NCI-H1417 (cell line): ENCODE data around the gene HSP90AB1.

ENCODE experiments used
- DNase-seq, 3 experiments: peaks; one replicate each; lab custom pipeline; 2025; lab: John Stamatoyannopoulos, UW

HSP90AB1 gene

GRCh38 chr6:44235891-44236516 is 10.9 kb upstream of the HSP90AB1 start:
- DNase-seq: no peak

- peak; percentile 73 to 86 (median 78) for DNase-seq
Observed at GRCh38 chr6:44237021-44237812, 9.7 kb upstream of the HSP90AB1 start.

GRCh38 chr6:44237813-44238433 is 9.0 kb upstream of the HSP90AB1 start:
- DNase-seq: peak; percentile 73 to 79 (median 78)

GRCh38 chr6:44238687-44239350 is 8.1 kb upstream of the HSP90AB1 start:
- no peak for DNase-seq

GRCh38 chr6:44243345-44243744 is 3.6 kb upstream of the HSP90AB1 start:
- no peak for DNase-seq

GRCh38 chr6:44245391-44245911 is 1.4 kb upstream of the HSP90AB1 start:
- no peak for DNase-seq

GRCh38 chr6:44245912-44246662 is 814 bp upstream of the HSP90AB1 start:
- DNase-seq: peak; percentile 89 to 94 (median 94)

GRCh38 chr6:44247338-44248302 is 719 bp downstream of the HSP90AB1 start:
- DNase-seq: peak in 2 of 3 experiments; percentile 62 to 72

GRCh38 chr6:44248579-44248978 is 1.7 kb downstream of the HSP90AB1 start:
- no peak for DNase-seq

GRCh38 chr6:44249082-44249748 is 2.3 kb downstream of the HSP90AB1 start:
- DNase-seq: peak in 1 of 3 experiments; percentile 48

- DNase-seq: peak in 1 of 3 experiments; percentile 61
Observed at GRCh38 chr6:44250067-44250717, 3.3 kb downstream of the HSP90AB1 start.

- DNase-seq: no peak
Observed at GRCh38 chr6:44250718-44251123, 3.8 kb downstream of the HSP90AB1 start.

- DNase-seq: peak in 1 of 3 experiments; percentile 62
Observed at GRCh38 chr6:44251576-44252524, 4.9 kb downstream of the HSP90AB1 start.

- DNase-seq: peak in 2 of 3 experiments; percentile 26 to 73
Observed at GRCh38 chr6:44253307-44254101, 6.6 kb downstream of the HSP90AB1 start.

GRCh38 chr6:44254191-44255104 is 7.5 kb downstream of the HSP90AB1 start:
- DNase-seq: no peak
